ENCODE measurements around the gene PRIMA1. TPM values are rescaled to one million over a fixed set of nuclear protein-coding genes. Genes with fewer than 3 reads are reported as not detected.

Gene PRIMA1
- total RNA-seq, 4 donors from 2014 or later, result 2.6 to 9.0 (median 4.1) TPM

- 77 to 83% methylated on average over 12 to 13 of the region's 13 CpGs for WGBS, 2 donors
- no peak overlapping the region for H3K4me3 ChIP-seq (ENCODE audit: low read depth, poor library complexity, severe bottlenecking)
- no peak for DNase-seq (ENCODE audit: low spot score in 2 of 2)
- intact Hi-C loops (cut with DNase I; ENCODE audit: low total_unique reads), result no loop called here
- TF ChIP-seq CTCF (IDR thresholded peaks at IDR 0.05), result no peak
- no peak for TF ChIP-seq POLR2A (IDR thresholded peaks at IDR 0.05)
Observed at GRCh38 chr14:93745603-93746273, 42.5 kb downstream of the PRIMA1 start.

GRCh38 chr14:93744876-93745275 is 43.4 kb downstream of the PRIMA1 start:
- DNase-seq (ENCODE audit: low spot score in 2 of 2), result no peak
- TF ChIP-seq POLR2A (IDR thresholded peaks at IDR 0.05) (no peak), CTCF (IDR thresholded peaks at IDR 0.05) (no peak)
- intact Hi-C loops (cut with DNase I; ENCODE audit: low total_unique reads), result no loop called here
- 48 to 72% methylated on average over 6 to 8 of the region's 8 CpGs for WGBS, 2 donors
- H3K4me3 ChIP-seq (ENCODE audit: low read depth, poor library complexity, severe bottlenecking), result no peak overlapping the region

GRCh38 chr14:93744176-93744575 is 44.1 kb downstream of the PRIMA1 start:
- TF ChIP-seq POLR2A (IDR thresholded peaks at IDR 0.05) (no peak), CTCF (IDR thresholded peaks at IDR 0.05) (no peak)
- intact Hi-C loops (cut with DNase I; ENCODE audit: low total_unique reads), result no loop called here
- DNase-seq (ENCODE audit: low spot score in 2 of 2), result no peak
- H3K4me3 ChIP-seq (ENCODE audit: low read depth, poor library complexity, severe bottlenecking), result no peak overlapping the region
- 82 to 92% methylated on average over 12 to 14 of the region's 14 CpGs for WGBS, 2 donors

- no peak for TF ChIP-seq CTCF (IDR thresholded peaks at IDR 0.05)
- no peak for TF ChIP-seq POLR2A (IDR thresholded peaks at IDR 0.05)
- H3K4me3 ChIP-seq (ENCODE audit: low read depth, poor library complexity, severe bottlenecking), result no peak overlapping the region
- WGBS, 2 donors, result 93 to 95% methylated on average over 26 of the region's 26 CpGs
- intact Hi-C loops (cut with DNase I; ENCODE audit: low total_unique reads), result no loop called here
- no peak for DNase-seq (ENCODE audit: low spot score in 2 of 2)
Observed at GRCh38 chr14:93743270-93744060, 44.8 kb downstream of the PRIMA1 start.

- DNase-seq (ENCODE audit: low spot score in 2 of 2), result no peak
- TF ChIP-seq POLR2A (IDR thresholded peaks at IDR 0.05) (no peak), CTCF (IDR thresholded peaks at IDR 0.05) (no peak)
- intact Hi-C loops (cut with DNase I; ENCODE audit: low total_unique reads), result no loop called here
- WGBS, 2 donors, result 71 to 80% methylated on average over 8 of the region's 8 CpGs
- H3K4me3 ChIP-seq (ENCODE audit: low read depth, poor library complexity, severe bottlenecking), result no peak overlapping the region
Observed at GRCh38 chr14:93742761-93743160, 45.5 kb downstream of the PRIMA1 start.
